GM10248 (cell line): Measurements from ENCODE around the gene ZSCAN30.
"Not testable (repeated sequence)": the region's sequence is repeated elsewhere in the genome, so short reads cannot be mapped to it uniquely, and the experiment has no call there.

ENCODE experiments used
- CTCF ChIA-PET: fragments of 300-600 bp; sonication (Branson Sonifier 250); formaldehyde crosslinking; extraction: SDS; loops from one replicate; lab custom pipeline; 2021; ENCODE audit warnings: antibody characterized with exemption; lab: Yijun Ruan, JAX
- POLR2A ChIA-PET: fragments of 350-650 bp; sonication (Branson Sonifier 250); formaldehyde crosslinking; extraction: SDS; loops from one replicate; lab custom pipeline; 2020; ENCODE audit warnings: antibody characterized with exemption; lab: Yijun Ruan, JAX
- DNase-seq: peaks from one replicate; pipeline ENCODE4 v3.0.0; 2012; ENCODE audit errors: extremely low spot score
- CTCF ChIP-seq: IDR thresholded peaks from 2 replicates; pipeline ENCODE4 v1.5.1; 2012; ENCODE audit warnings: mild to moderate bottlenecking, low read depth; ENCODE audit errors: extremely low read depth, missing control alignments, control extremely low read depth

Gene ZSCAN30

DNA sequence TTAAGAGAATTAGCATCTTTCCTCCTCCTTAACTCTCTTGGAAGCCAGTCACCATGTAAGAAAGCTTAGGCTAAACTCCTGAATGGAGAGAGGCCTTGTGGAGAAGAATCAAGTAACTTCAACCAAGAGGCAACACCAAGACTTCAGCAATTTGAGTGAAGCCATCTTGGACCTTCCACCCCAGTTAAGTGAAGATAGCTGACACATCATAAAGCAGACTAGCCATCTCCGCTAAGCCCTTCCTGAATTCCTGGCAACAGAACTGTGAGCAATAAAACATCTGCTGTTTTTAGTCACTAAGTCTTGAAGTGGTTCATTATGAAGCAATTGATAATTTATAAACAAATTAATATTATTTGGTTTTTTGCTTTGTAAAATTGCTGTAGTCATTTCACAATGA, 50.7 kb downstream of the ZSCAN30 start:
- ChIA-PET POLR2A (no interaction called here), CTCF (interaction anchor here (1.0 to 3.0 kb wide), 3 partner anchors 8 to 147 kb away, joined by 3 to 19 read pairs (median 3); no protein-coding TSS in a partner anchor)

GRCh38 chr18:35236571-35237363, 53.3 kb downstream of the ZSCAN30 start:
- CTCF ChIA-PET: interaction anchor here (1.0 to 1.3 kb wide), 3 partner anchors 9 to 118 kb away, joined by 3 read pairs; no protein-coding TSS in a partner anchor
- POLR2A ChIA-PET: no interaction called here
- no peak for DNase-seq
- no peak for TF ChIP-seq CTCF

More for the DNA sequence above, 50.7 kb downstream of the ZSCAN30 start:
- TF ChIP-seq CTCF: no peak
- DNase-seq: no peak

GRCh38 chr18:35231052-35231451, 59.0 kb downstream of the ZSCAN30 start:
- CTCF ChIA-PET: interaction anchor here (0.6 to 3.5 kb wide), 23 partner anchors 9 to 385 kb away, joined by 3 to 22 read pairs (median 4); partner anchors contain the start of genes ZNF24 and ZNF397
- peak; percentile 64 for DNase-seq
- TF ChIP-seq CTCF: peak; percentile 86
- POLR2A ChIA-PET: no interaction called here

DNA sequence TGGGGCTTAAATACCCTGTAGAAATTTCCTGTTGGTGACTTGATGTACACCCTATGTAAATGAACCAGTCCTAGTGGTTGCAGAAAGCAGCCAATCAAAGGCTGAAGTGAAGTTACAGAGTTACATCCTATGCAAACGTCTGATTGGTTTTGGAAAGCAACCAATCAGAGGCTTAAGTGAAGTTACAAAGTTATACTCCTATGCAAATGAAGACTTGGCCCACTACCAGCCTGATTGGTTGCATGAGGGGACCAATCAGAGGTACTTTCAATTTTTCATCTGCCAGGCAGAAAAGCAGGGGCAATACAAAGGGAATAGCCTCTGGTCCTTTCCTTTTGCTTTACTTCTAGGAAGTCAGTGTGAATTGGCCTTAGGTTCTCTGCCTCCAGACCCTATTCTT, 62.8 kb downstream of the ZSCAN30 start:
- CTCF ChIA-PET: interaction anchor here (1.5 kb wide), 1 partner anchor 128 kb away, joined by 6 read pairs; no protein-coding TSS in a partner anchor
- no peak for DNase-seq
- POLR2A ChIA-PET: no interaction called here
- TF ChIP-seq CTCF: no peak

GRCh38 chr18:35223797-35224196, 66.2 kb downstream of the ZSCAN30 start:
- ChIA-PET CTCF (interaction anchor here (1.4 kb wide), 1 partner anchor 198 kb away, joined by 3 read pairs; no protein-coding TSS in a partner anchor), POLR2A (no interaction called here)
- DNase-seq: no peak
- no peak for TF ChIP-seq CTCF

DNA sequence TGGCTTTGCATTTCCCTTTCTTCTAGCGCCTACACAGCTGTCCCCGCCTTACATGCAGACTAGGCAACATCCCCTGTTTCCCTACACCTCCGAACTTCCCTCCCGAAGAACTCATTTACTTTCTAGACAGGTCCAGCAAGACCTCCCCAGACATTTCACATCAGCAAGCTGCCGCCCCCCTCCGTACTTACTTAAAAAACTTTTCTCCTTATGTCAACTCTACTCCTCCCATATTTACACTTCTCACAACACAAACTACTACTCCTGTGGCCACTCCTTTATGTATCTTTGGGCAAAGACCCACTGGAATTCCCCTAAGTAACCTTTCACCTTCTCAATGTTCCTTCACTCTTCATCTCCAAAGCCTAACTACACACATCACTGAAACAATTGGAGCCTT, 69.6 kb downstream of the ZSCAN30 start:
- ChIA-PET POLR2A (no interaction called here), CTCF (interaction anchor here (1.4 kb wide), 1 partner anchor 166 kb away, joined by 4 read pairs; no protein-coding TSS in a partner anchor)
- no peak for DNase-seq
- no peak for TF ChIP-seq CTCF

DNA sequence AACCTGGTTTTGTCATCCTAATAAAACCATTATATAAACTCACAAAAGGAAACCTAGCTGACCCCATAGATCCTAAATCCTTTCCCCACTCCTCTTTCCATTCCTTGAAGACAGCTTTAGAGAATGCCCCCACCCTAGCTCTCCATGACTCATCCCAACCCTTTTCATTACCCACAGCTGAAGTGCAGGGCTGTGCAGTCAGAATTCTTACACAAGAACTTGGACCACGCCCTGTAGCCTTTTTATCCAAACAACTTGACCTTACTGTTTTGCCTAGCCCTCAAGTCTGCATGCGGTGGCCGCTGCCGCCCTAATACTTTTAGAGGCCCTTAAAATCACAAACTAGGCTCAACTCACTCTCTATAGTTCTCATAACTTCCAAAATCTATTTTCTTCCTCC, 70.7 kb downstream of the ZSCAN30 start:
- POLR2A ChIA-PET, DNase-seq, CTCF ChIA-PET: not testable (repeated sequence)

DNA sequence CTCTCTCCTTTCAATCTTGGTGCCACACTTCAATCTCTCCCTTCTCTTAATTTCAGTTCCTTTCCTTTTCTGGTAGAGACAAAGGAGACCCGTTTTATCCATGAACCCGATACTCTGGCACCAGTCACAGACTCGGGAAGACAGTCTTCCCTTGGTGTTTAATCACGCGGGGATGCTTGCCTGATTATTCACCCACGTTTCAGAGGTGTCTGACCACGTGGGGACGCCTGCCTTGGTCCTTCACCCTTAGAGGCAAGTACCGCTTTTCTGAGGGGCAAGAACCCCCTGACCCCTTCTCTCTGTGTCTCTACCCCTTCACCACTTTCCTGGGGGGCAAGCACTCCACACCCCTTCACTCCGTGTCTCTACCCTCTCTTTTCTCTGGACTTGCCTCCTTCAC, 73.4 kb downstream of the ZSCAN30 start:
- CTCF ChIA-PET, DNase-seq, POLR2A ChIA-PET: not testable (repeated sequence)
